CD4-positive, alpha-beta T cell treated with Interleukin-6 for 4 hours (primary cell): Measurements from ENCODE around the gene NBPF1.
"Not testable (repeated sequence)": the region's sequence is repeated elsewhere in the genome, so short reads cannot be mapped to it uniquely, and the experiment has no call there.

Experiments used
- DNase-seq: peaks from one replicate; pipeline ENCODE4 v3.0.0-alpha.2; 2020; ENCODE audit warnings: mixed read lengths

Gene NBPF1

DNA sequence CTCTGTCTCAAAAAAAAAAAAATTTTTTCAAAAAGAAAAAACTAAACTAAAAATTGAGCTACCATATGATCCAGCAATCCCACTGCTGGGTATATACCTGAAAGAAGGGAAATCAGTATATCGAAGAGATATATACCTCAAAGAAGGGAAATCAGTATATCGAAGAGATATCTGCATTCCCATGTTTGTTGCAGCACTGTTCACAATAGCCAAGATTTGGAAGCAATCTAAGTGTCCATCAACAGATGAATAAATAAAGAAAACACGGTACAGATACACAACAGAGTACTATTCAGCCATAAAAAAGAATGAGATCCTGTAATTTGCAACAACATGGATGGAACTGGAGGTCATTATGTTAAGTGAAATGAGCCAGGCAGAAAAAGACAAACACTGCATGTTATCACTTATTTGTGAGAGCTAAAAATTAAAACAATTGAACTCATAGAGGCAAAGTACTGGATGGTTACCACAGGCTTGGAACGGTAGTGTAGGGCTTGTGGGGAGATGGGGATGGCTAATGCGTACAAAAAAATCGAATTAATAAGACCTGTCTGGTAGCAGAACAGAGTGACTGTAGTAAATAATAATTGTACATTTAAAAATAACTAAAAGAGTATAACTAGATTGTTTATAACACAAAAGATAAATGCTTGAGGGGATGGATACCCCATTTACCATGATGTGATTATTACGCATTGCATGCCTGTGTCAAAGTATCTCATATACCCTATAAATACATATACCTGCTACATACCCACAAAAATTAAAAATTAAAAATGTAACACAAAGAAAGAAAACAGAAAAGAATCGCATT, 28.0 kb upstream of the NBPF1 start:
- not testable (repeated sequence) for DNase-seq

DNA sequence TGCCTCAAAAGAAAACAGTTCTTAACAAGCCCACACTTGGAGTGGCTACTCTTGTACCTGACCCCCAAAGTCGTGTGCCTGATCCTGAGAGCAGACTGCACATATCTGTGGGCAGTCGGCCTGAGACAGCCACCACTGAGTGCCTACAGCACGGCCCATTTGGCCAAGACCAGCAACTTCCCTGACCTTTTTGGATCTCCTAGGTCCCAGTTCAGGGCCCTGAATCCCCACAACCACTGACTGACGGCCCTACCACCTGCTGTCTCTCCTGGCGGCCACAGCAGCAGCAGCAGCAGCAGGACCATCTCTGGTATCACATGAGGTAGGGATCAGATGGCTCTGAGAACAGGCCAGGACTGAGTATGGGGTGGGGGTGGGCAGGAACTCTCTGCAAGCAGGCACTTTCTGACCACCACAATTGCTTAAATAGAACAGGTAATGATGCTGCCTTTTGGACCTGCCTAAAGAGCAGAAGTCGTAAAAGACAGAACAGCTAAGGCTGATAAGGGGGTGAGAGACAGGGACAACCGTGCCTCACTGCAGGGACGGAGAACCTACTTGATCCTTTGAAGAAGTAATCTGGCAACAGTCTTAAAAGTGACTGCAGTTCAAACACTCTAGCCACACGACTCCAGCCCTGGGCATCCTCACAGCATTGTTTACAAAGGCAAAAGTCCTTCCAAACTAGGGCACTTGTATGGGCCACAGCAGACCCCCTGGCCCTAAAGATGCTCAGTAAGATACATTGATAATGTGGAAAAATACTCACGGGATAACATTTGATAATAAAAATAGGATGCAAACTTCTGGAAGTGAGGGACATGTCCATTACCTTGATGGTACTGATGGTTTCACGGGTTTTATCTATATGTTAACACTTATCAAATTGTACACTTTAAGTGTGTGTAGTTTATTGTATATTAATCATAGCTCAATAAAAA, 26.0 kb upstream of the NBPF1 start:
- peak; percentile 1 for DNase-seq

DNA sequence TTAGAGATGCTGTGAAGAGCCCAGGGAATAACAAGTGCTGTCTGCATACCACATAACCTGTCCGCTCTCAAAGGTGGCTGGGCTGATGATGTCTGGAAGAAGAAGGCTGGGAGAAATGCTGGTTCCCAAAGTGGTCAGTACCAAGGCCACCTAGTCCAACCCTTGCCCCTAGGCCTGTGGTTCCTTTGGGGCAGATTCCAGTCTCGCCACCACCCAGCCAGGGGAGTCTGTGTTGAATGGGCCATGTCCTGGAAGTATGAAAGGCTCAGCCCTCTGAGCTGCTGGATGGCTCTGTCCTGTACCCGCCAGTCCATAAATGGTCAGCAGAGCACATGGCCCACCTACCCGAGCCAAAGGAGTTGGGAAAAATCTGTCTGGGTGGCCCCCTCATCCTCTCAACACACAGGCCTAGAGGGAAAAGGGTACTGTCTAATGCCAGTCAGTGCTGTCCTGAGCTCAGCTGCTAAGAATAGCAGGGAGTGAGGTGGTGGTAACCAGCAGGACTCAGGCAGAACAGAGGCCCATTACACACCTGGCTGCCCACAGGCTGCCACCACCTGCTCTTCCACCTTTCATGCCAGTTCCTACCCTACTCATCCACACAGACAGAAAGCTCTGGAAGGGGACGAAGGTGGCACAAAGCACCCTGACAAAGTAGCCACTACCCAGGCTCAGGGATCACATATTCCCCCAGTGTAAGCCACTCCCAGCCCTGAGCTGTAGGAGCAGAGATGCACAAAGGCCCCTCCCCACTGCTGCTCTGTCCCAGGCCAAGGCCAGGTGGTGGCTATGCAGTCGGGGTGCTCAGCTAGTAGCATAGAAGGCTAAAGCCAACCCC, 24.8 kb upstream of the NBPF1 start:
- peak; percentile 2 for DNase-seq

DNA sequence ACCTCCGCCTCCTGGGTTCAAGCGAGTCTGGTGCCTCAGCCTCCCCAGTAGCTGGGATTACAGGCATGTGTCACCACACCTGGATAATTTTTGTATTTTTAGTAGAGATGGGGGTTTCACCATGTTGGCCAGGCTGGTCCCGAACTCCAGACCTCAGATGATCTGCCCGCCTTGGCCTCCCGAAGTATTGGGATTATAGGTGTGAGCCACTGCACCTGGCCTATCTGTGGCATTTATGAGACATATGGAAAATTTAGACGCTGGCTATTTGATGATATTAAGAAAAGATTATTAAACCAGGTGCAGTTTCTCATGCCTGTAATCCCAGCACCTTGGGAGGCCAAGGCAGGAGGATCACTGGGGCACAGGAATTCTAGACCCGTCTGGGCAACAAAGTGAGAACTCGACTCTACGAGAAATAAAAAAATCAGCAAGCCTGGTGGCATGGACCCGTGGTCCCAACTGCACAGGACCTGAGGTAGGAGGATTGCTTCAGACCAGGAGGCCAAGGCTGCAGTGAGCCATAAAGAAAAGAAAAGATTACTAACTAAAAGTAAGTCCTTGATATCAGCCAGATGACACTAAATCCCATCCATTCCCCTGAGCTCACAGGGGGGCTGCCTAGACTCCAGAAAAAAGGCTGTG, 23.3 kb upstream of the NBPF1 start:
- DNase-seq: peak; percentile 0

DNA sequence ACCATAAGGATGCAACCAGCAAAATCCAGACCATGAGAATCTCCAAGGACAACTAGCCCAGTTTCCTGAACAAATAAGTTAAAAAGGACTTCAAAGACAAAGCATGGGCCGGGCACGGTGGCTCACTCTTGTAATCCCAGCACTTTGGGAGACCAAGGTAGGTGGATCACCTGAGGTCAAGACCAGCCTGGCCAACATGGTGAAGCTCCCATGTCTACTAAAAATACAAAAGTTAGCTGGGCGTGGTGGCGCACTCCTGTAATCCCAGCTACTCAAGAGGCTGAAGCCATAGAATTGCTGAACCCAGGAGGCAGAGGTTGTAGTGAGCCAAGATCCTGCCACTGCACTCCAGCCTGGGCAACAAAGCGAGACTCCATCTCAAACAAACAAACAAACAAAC, 22.6 kb upstream of the NBPF1 start:
- DNase-seq: not testable (repeated sequence)

DNA sequence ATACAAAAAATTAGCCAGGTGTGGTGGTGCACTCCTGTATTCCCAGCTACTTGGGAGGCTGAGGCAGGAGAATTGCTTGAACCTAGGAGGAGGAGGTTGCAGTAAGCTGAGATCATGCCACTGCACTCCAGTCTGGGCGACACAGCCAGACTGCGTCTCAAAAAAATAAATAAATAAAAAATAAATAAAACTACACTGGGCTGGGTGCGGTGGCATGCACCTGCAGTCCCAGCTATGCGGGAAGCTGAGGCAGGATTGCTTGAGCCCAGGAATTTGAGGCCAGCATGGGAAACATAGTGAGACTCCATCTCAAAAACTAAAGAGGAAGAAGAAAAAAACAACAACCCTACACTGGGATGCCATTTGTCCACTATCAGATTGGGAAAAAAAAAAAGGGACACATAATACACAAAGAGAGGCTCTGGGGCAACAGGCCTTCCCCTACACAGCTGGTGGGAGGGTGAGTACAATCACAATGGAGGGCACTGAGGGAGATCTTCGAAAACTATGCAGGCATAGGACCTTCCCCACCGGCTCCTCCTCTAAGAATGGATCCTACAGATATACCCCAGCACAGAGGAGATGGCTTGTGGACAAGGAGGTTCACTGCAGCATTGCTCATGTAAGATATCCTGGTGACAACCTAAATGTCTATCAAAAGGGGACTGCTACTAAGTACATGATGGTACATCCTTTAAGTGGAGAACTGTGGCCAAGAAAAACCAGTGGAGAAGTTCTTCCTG, 20.3 kb upstream of the NBPF1 start:
- DNase-seq: not testable (repeated sequence)

DNA sequence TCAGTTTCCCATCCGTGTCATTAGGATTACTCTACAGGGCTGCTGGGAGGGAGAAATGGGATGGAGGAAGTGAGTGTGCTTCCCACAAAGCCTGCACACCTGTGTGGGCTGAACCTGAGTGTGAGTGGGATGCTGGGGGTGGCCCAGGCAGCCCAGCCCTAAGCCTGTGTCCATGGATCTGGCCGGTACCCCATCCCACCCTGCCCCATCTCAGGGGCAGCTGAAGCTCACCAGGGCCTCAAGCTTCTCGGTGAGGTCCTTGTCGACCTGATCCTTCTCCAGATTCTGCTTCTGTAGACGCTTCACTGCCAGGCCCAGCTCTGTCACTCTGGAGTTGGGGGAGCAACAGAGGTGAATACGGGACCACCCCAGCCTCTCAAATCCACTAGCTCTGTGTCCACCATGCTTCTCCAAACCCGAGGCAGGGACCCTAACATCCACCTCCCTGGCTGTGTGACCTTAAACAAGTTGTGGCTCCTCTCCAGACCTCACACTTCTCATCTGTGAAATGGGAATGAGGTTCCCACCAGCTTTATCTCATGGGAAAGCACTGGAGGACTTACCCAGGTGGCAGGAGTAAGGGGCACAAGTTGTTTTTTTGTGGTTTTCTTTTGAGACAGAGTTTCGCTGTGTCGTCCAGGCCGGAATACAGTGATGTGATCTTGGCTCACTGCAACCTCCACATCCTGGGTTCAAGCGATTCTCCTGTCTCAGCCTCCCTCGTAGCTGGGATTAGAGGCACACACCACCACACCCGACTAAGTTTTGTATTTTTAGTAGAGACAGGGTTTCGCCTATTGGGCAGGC, 18.9 kb upstream of the NBPF1 start:
- DNase-seq: not testable (repeated sequence)

DNA sequence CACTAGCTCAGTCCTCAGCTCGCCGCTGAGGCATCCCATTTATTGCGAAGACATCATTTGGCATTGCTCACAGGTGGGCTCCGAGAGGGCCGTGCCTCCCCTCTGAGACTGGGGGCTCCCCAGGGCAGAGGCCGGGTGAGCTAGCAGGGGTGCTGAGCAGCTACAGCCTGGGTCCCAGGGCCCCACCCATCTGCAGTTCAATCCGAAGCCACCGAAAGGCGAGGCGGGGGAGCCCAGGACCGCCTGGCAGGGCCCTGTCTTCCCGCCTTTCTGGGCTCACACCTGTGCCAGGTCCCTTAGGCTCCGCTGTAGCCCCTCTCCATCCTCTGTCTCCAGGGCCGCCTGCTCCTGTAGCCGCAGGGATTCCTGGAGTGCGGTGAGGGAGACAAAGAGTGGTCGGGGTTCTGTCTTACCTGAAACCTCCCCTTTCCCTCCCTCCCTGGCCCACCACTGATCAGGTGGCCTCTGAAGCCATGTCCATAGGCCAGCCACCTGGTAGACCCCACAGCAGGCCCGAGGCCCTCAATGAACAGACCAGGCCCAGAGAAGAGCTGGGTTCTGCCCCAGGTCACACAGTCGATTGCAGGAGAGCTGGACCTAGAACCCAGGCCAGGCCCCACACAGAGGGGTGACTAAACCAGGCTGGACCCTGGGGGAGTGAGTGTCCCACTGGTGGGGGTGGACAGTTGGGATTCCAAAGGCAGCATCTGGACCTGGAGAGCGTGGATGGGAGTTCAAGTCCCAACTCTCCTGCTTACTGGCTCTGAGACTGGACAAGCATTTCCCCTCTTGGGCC, 18.1 kb upstream of the NBPF1 start:
- DNase-seq: no peak

DNA sequence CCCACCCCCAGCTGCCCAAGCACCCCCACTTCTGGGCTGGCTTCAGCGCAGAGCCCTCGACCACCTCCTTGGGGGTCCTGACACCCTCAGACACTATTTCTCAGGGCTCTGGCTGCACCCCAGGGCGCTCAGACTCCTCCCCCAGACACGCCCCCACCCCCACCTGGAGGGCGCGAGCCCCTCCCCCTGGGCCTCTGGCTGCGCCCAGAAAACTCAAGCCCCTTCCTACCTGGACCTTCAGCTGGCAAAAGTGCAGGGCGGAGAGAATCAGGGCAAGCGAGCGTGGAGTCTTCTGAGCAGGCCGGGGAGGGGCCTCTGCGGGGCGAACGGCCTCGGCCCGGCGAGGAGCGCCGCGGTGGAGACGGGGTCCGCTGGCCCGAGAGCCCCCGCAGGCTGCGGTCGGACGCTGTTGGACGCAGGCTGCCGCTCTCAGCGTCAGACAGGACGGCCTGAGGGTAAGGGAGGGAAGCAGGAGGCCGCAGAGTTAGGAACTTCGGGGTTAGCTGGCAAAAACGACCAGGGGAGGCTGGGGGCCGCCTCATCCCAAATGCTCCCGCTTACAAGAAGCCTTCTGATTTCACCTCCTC, 17.4 kb upstream of the NBPF1 start:
- DNase-seq: no peak

DNA sequence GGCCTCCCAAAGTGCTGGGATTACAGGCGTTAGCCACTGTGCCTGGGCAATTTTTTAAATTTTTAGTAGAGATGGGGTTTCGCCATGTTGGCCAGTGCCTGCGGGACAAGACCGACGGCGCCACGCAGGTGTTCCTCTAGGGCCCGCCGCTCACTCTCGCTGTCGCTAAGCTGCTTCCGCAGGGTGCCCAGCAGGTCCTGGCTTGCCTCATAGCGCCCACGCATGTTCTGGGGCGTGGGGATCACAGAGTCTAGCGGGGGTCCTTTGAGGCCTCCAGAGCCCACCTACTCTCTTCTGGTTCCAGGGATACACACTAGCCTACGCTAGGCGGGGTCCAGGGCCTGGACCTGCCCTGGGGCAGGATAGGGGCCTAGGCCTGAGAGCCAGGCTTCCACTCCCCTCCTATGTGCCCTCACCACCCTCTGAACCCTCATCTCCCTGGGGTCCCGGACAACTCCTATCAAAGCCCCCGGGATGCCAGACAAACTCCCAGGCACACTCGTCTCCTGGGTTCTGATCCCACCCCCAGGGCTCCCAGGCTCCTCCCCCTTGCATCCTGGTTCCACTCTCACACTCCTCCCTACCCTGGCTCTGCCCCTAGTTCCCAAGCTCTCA, 16.7 kb upstream of the NBPF1 start:
- not testable (repeated sequence) for DNase-seq

DNA sequence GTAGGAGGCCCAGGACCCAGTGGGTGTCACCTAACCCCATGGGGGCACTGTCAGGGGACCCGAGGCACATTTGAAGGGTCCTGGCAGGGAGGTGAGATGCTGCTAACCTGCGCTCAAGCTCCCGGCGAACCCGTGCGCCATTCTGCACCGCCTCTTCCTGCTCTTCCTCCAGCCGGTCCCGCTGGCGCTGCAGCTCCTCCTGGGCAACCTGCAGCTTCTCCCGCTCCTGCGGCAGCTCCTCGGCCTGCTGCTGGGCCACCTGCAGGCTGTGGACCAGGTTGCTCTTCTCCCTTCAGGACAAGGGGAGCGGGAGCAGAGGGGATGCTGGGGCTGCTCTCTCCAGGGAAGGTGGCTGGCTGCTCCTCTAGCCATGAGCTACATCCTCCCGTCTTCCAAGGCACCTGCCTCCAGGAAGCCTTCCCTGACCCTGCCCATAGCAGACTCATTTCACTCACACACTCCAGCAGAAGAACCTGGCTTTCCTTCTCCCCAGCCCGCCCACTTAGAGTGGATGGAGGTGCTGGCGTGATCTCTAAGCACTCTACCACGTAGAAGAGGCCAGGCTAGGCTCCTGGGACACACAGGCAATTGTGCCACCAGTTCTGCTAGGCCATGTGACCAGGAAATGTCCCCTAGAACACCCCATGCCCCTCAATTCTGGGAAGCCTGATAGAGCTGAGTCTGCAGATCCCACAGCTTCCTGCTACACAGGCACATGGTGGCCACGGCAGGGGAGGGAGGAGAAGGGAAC, 15.2 kb upstream of the NBPF1 start:
- DNase-seq: no peak

DNA sequence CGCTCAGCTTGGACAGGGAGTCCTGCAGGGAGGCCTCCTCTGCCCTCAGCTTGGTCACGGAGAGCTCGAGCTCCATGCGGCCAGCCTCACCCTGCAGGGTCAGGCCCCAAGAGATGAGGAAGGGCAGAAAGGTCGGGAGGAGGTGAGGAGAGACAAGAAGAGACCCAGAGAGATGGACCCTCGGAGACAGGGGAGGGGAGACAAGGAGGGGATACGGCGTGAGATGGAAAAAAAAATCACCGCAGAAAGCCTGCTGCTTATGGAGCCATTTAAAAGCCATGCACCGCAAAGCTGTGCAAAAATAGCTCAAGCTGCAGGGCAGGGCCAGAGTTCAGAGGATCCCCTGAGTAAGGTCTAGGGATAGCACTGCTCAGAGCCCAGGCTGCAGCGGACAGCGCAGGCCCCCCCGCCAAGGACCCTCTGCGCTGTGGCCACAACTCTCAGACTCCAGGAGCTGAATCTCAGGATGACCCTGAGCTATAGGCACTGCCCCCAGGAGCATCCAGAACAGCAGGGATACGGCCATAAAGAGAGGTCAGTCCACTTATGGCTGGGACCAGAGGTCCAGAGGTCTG, 13.1 kb upstream of the NBPF1 start:
- not testable (repeated sequence) for DNase-seq

DNA sequence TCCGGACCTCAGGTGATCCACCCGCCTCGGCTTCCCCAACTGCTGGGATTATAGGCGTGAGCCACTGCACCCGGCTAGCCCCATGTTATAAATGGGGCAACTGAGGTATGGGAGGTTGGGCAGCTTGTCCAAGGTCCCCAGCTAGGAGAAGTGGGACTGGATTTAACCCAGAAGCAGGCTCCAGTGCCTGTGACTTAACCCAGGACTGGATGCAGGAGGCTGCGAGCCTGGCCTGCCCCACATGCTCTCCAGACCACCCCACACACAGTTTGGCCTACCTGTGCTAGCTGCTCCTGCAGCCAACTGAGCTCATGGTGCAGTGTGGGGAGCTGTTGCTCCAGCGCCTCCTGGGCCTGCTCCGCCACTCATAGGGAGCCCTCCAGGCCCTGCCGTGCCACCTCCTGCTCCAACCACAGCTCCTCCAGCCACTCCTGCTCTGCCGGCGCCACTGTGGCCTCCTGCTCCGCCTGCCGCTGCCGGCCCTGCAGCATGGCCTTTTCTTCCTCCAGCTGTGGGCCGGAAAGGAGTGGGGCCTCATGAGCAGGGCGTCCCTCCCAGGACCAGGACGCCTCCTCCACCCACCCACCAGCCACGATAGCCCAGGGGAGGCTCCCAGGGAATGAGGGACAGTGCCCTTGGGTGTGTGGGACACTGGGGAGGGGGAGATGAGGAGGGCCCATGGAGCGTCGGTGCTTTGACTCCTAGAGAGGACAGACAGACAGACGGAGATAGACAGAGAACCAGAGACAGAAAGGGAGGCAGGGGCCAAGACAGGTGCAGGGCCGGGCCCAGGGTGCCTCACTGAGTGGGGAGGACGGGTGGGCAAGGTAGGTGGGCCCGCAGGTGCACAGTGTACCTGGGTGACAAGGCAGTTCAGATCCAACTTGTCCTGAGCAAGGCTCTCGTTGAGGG, 12.4 kb upstream of the NBPF1 start:
- no peak for DNase-seq

DNA sequence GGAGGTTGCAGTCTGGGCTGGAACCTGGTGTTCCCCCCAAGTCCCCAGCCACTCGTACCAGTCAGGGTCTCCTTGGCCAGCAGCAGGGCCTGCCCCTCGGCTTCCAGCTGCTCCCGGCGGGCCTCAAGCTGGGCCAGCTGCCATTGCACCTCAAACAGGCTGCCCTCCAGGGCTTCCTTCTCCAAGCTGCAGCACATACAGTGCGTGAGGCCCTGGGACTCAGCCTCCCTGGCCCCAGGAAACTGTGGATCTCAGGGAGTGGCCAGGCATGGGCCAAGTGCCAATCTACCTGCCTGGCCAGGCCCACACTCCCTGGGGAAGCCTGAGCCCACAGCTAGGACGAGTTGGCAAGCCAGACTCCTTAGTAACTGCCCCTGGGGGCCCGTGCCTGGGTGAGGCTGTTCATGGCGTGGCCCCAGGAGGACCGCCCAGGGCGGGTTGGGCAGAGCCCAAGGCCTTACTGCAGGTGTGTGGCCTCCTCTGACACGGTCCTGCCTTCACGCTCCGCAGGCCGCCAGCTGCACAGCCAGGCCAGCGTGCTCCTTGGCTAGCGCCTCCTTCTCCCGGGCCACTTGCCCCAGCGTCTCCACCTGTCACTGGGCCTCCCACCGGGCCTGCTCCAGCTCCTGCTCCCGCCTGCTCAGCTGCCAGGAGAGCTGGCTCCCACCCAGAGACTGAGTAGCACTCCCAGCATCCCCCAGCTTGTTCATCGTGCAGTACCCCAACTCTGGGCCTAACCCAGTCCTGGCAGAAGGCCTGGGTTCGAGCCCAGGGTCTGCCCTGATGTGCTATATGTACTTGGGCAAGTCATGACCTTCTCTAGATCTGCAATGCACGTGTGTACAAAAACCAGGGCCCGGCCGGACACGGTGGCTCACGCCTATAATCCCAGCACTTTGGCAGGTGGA, 10.7 kb upstream of the NBPF1 start:
- not testable (repeated sequence) for DNase-seq

DNA sequence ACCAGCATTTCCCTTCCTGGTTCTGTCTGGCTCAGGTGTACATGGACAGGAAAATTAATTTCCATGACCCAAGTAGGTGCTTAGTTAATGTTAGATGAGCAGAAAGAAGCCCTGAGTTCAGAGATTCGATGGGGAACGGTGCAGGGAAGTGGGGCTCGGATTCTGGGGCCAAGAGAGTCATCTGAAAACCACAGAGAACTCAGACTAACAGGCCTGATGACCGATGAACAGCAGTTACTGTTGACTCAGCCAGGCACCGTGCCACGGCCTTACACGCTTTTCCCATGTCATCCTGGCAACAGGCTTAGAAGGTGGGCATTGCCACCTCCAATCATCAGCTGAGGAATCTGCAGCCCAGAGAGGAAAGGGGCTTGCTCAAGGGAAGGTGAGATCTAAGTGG, 10.0 kb upstream of the NBPF1 start:
- not testable (repeated sequence) for DNase-seq
